Activated naive CD4-positive, alpha-beta T cell (primary cell): Measurements from ENCODE around the gene PLPPR1.
"Not testable (repeated sequence)": the region's sequence is repeated elsewhere in the genome, so short reads cannot be mapped to it uniquely, and the experiment has no call there.

Experiments
- DNase-seq, 4 experiments: peaks; one replicate each; lab custom pipeline; 2025; lab: John Stamatoyannopoulos, UW

The PLPPR1 gene

GRCh38 chr9:101291043-101291442 lies 262.5 kb downstream of the PLPPR1 start:
- not testable (repeated sequence) for DNase-seq

- DNase-seq: no peak
These were observed 271.4 kb downstream of the PLPPR1 start for GRCh38 chr9:101299901-101300300.

- DNase-seq: no peak
These were observed 278.5 kb downstream of the PLPPR1 start for GRCh38 chr9:101307051-101307450.

- no peak for DNase-seq
These were observed 279.1 kb downstream of the PLPPR1 start for GRCh38 chr9:101307524-101308213.

GRCh38 chr9:101309139-101309538 lies 280.6 kb downstream of the PLPPR1 start:
- no peak for DNase-seq

- DNase-seq: no peak
These were observed 282.7 kb downstream of the PLPPR1 start for GRCh38 chr9:101311191-101311590.

DNA sequence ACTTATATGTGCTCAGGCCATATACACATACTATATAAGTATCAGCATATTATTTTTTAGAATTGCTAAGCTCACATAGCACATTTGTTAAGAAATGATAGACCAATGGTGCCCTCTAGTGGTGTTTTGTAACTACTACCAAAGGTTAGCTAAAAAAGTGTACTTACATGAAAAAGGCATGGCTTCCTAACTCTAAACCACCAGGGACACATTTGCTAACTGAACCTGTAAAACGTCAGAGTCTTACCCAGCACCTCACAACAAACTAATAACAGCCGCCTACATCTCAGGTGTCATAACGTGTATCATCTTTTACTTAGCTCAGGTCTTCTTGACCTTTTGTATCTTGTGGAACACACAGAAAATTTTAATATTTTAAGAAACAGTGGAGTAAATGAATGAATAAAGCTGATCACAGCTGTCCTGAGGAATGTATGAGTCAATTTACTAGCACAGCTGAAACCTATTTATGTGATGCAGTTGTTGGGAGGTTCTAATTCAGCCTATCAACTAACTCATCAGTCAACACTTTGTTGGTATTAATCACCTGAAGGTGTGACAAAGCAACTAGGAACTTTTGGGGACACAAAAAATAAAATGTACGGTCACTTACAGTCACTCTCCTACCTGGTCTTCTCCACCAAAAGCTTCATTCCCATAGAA lies 283.4 kb downstream of the PLPPR1 start:
- DNase-seq: no peak

DNA sequence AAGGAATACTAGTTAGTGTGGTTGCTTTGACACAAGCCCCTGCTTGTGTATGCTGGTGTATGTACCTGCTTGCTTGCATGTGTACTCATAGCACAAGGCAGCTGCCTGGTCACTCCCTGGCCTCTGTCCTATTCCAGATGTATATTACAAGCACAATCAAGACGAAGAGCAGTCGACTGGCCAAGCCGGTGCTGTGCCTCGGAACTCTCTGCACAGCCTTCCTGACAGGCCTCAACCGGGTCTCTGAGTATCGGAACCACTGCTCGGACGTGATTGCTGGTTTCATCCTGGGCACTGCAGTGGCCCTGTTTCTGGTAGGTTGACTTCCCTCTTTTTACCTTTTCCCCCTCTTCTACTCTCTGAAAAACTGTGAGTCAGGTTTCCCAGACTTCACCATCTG lies 284.1 kb downstream of the PLPPR1 start:
- DNase-seq: no peak

- no peak for DNase-seq
These were observed 286.6 kb downstream of the PLPPR1 start for GRCh38 chr9:101315112-101315450.

- no peak for DNase-seq
These were observed 289.2 kb downstream of the PLPPR1 start for GRCh38 chr9:101317735-101318134.

GRCh38 chr9:101323129-101323528 lies 294.6 kb downstream of the PLPPR1 start:
- DNase-seq: no peak

GRCh38 chr9:101324245-101324804 lies 295.8 kb downstream of the PLPPR1 start:
- no peak for DNase-seq

- no peak for DNase-seq
These were observed 296.5 kb downstream of the PLPPR1 start for GRCh38 chr9:101325053-101325452.

DNA sequence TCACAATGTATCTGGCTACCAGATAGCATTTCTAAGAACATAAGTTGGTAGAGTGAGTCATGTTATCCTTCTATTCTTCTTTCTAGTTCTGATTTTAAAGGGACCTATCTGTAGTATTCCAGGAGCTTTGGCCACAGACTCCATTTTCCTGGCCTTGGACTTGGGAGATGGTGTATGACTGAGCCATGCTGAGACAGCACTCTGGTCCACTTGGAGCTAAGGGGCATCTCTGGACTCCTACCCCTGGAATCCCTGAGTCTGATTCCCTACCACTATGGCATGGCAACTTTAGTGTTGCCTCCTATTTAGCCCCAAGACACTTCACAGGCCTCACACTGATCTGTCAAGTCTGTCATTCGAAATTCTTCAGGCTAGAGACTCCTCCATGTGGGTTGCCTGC lies 297.5 kb downstream of the PLPPR1 start:
- no peak for DNase-seq

GRCh38 chr9:101326501-101326900 lies 298.0 kb downstream of the PLPPR1 start:
- no peak for DNase-seq

- not testable (repeated sequence) for DNase-seq
These were observed 298.9 kb downstream of the PLPPR1 start for GRCh38 chr9:101327422-101327909.

GRCh38 chr9:101332362-101332761 lies 303.8 kb downstream of the PLPPR1 start:
- no peak for DNase-seq

GRCh38 chr9:101333490-101333889 lies 305.0 kb downstream of the PLPPR1 start:
- no peak for DNase-seq

GRCh38 chr9:101333926-101334702 lies 305.6 kb downstream of the PLPPR1 start:
- no peak for DNase-seq

- DNase-seq: no peak
These were observed 307.6 kb downstream of the PLPPR1 start for GRCh38 chr9:101336091-101336490.

- no peak for DNase-seq
These were observed 308.7 kb downstream of the PLPPR1 start for GRCh38 chr9:101337237-101337636.

DNA sequence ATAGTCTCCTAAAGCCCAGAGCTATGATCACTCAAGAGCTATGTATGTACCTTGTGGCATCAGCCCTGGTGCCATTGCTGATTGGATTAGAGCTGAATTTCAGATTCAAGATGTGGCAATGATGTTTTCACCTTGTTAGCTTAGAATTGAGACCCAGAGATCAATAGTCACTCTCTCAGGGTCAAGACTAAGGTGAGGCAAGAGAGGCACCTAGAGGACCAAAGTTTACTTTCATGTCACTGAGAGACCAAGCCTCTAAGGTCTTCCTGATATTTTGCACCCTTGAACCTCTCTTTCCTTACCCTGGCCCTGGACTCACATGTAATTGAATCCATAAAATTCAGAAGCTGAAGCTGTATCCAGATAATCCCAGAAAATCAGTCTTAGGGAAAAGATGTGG lies 313.4 kb downstream of the PLPPR1 start:
- DNase-seq: no peak

GRCh38 chr9:101342595-101342994 lies 314.1 kb downstream of the PLPPR1 start:
- DNase-seq: no peak
